CD4-positive, alpha-beta memory T cell (primary cell): ENCODE data around the gene VWDE. TPM values are rescaled to one million over a fixed set of nuclear protein-coding genes. Genes with fewer than 3 reads are reported as not detected.

Source experiments
- CTCF ChIA-PET: fragments of 350-600 bp; sonication (Branson Sonifier 250); formaldehyde crosslinking; loops from one replicate; lab custom pipeline; 2021; ENCODE audit warnings: inconsistent platforms; ENCODE audit not compliant: partially characterized antibody; lab: Charles Lee
- POLR2A ChIA-PET: fragments of 350-600 bp; sonication (Branson Sonifier 250); formaldehyde crosslinking; loops from one replicate; lab custom pipeline; 2021; ENCODE audit not compliant: partially characterized antibody; lab: Charles Lee
- DNase-seq, 5 donors: peaks; one replicate each; pipeline versions ENCODE4 v3.0.0 to v3.0.0-alpha.2; 2020 to 2022; ENCODE audit warnings: mixed read lengths in 1 of 5
- H3K27ac ChIP-seq: one replicate; pipeline ENCODE4 v1.7.0; 2013; ENCODE audit warnings: low read depth, low read length
- H3K27me3 ChIP-seq: 2 replicates; pipeline ENCODE4 v1.7.0; 2013; ENCODE audit warnings: mild to moderate bottlenecking, low read length, moderate library complexity; ENCODE audit not compliant: insufficient read depth
- H3K36me3 ChIP-seq: 2 replicates; pipeline ENCODE4 v1.7.0; 2013; ENCODE audit warnings: mild to moderate bottlenecking, low read length, moderate library complexity; ENCODE audit not compliant: insufficient read depth
- H3K4me1 ChIP-seq: 2 replicates; pipeline ENCODE4 v1.7.0; 2013; ENCODE audit warnings: mild to moderate bottlenecking, low read length, moderate library complexity; ENCODE audit not compliant: insufficient read depth
- H3K4me3 ChIP-seq, 2 donors: one replicate each; pipeline ENCODE4 v1.7.0; 2013; ENCODE audit warnings: low read length in 2 of 2, mild to moderate bottlenecking in 1 of 2
- H3K9me3 ChIP-seq, 2 donors: one replicate each; pipeline ENCODE4 v1.7.0; 2013; ENCODE audit warnings: low read length in 2 of 2, control low read depth in 1 of 2; ENCODE audit not compliant: control insufficient read depth in 1 of 2
- H3K27ac Mint-ChIP-seq, 7 donors: one replicate each; pipeline ENCODE4 v1.8.0; 2020 to 2021; ENCODE audit warnings: mixed read lengths in 7 of 7, mild to moderate bottlenecking in 6 of 7, inconsistent platforms in 3 of 7, moderate library complexity in 3 of 7
- H3K27me3 Mint-ChIP-seq, 2 donors: one replicate each; pipeline ENCODE4 v1.8.0; 2020 to 2021; ENCODE audit warnings: mixed read lengths in 2 of 2
- H3K36me3 Mint-ChIP-seq, 2 donors: one replicate each; pipeline ENCODE4 v1.8.0; 2020 to 2021; ENCODE audit warnings: mixed read lengths in 2 of 2, inconsistent platforms in 1 of 2, mild to moderate bottlenecking in 1 of 2
- H3K4me1 Mint-ChIP-seq, 4 donors: one replicate each; pipeline ENCODE4 v1.8.0; 2020 to 2021; ENCODE audit warnings: mixed read lengths in 4 of 4, mild to moderate bottlenecking in 1 of 4
- H3K4me3 Mint-ChIP-seq, 8 donors: one replicate each; pipeline ENCODE4 v1.8.0; 2020 to 2021; ENCODE audit warnings: mixed read lengths in 8 of 8, mild to moderate bottlenecking in 7 of 8, moderate library complexity in 6 of 8, inconsistent platforms in 3 of 8
- H3K9me3 Mint-ChIP-seq, 8 donors: one replicate each; pipeline ENCODE4 v1.8.0; 2020 to 2021; ENCODE audit warnings: mixed read lengths in 8 of 8, mild to moderate bottlenecking in 5 of 8, inconsistent platforms in 3 of 8, moderate library complexity in 1 of 8
- intact Hi-C: fragments of 100-400 bp; cut with micrococcal nuclease; formaldehyde crosslinking; loops from one replicate; pipeline ENCODE4 v1.15.1; 2023
- polyA plus RNA-seq, 2 donors: library from polyadenylated mRNA; unstranded; fragments of 300-500 nt; fragmentation: Illumina TruSeq; gene quantifications; one replicate each; pipeline ENCODE4 v1.2.3, GENCODE V29; 2021
- total RNA-seq, 2 experiments: library from RNA; stranded (reverse); gene quantifications; one replicate each; pipeline ENCODE4 v1.2.3, GENCODE V29; 2021

Gene VWDE
- total and polyA plus RNA-seq, 4 experiments from 2014 or later, result 0.26 to 9.0 (median 8.9) TPM; not detected in 1

GRCh38 chr7:12328888-12329770 lies 74.5 kb downstream of the VWDE start:
- H3K36me3 Mint-ChIP-seq, result no peaks in the 10 kb centered on the region
- intact Hi-C loops, result no loop called here
- POLR2A ChIA-PET, result no interaction called here

DNA sequence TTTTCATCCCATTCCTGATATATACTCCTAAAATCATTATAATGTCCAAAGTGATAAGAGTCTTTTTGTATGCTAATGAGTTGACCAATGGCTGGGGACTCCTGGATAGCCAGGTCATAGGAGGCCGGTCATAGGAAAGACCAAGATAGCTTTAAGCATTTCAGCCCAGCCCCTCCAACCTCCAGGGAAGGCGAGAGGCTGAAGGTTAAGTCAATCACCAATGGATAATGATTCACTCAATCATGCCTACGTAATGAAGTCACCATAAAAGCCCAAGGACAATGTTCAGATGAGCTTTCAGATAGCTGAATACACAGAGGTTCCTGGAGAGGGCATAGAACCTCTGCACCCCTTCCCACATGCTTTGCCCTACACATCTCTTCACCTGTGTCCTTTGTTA lies 75.7 kb downstream of the VWDE start:
- Mint-ChIP-seq H3K9me3 (no peaks in the 10 kb centered on the region), H3K36me3 (no peaks in the 10 kb centered on the region), H3K27me3 (peaks cover 0 to 2% of the 10 kb centered on the region in 2 donors), H3K4me1 (no peaks in the 10 kb centered on the region), H3K27ac (no peak overlapping the region), H3K4me3 (no peak overlapping the region)
- POLR2A ChIA-PET, result no interaction called here
- Histone ChIP-seq H3K4me1 (no peaks in the 10 kb centered on the region), H3K27me3 (no peaks in the 10 kb centered on the region), H3K27ac (no peak overlapping the region), H3K9me3 (no peaks in the 10 kb centered on the region), H3K36me3 (no peaks in the 10 kb centered on the region), H3K4me3 (no peak overlapping the region)
- CTCF ChIA-PET, result interaction anchor here (0.6 to 1.8 kb wide), 3 partner anchors 8 to 263 kb away, joined by 3 to 4 read pairs (median 3); no protein-coding TSS in a partner anchor
- intact Hi-C loops, result no loop called here
- DNase-seq, result no peak

More at GRCh38 chr7:12328888-12329770, 74.5 kb downstream of the VWDE start:
- H3K9me3 Mint-ChIP-seq, result no peaks in the 10 kb centered on the region
- no peaks in the 10 kb centered on the region for H3K4me1 ChIP-seq
- no peak for DNase-seq
- H3K36me3 ChIP-seq, result no peaks in the 10 kb centered on the region
- no peaks in the 10 kb centered on the region for H3K9me3 ChIP-seq
- H3K27me3 ChIP-seq, result no peaks in the 10 kb centered on the region
- no peak overlapping the region for H3K27ac ChIP-seq
- H3K27me3 Mint-ChIP-seq, result peaks cover 0 to 2% of the 10 kb centered on the region in 2 donors
- CTCF ChIA-PET, result interaction anchor here (1.8 kb wide), 1 partner anchor 9 kb away, joined by 3 read pairs; no protein-coding TSS in a partner anchor
- no peaks in the 10 kb centered on the region for H3K4me1 Mint-ChIP-seq
- H3K4me3 ChIP-seq, result no peak overlapping the region
- H3K27ac Mint-ChIP-seq, result no peak overlapping the region
- H3K4me3 Mint-ChIP-seq, result no peak overlapping the region

DNA sequence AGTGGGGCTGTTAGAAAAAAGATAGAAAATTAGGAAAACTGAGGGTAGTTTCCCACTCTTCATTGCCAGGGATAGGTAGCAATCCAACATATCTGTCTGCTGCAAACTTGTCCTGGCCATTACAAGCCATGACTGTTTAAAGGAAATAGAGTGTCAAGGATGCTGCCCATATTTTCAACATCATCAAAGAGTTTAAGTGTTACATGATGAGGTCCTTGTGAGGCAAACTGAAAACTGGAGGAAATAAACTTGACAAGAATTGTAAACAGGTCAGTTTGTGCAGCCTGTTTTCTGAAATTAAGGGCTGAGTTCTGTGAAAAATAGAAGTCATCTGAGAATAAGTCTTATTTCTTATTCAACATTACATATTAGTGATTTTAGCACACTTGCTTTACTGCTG lies 78.0 kb downstream of the VWDE start:
- H3K27me3 ChIP-seq, result no peaks in the 10 kb centered on the region
- H3K4me3 ChIP-seq, result no peak overlapping the region
- DNase-seq, result no peak
- Mint-ChIP-seq H3K4me1 (no peaks in the 10 kb centered on the region), H3K9me3 (no peaks in the 10 kb centered on the region), H3K27me3 (peaks cover 0 to 1% of the 10 kb centered on the region in 2 donors), H3K4me3 (no peak overlapping the region), H3K36me3 (no peaks in the 10 kb centered on the region), H3K27ac (no peak overlapping the region)
- H3K36me3 ChIP-seq, result no peaks in the 10 kb centered on the region
- CTCF ChIA-PET, result no interaction called here
- intact Hi-C loops, result no loop called here
- H3K9me3 ChIP-seq, result no peaks in the 10 kb centered on the region
- POLR2A ChIA-PET, result no interaction called here
- H3K27ac ChIP-seq, result no peak overlapping the region
- H3K4me1 ChIP-seq, result no peaks in the 10 kb centered on the region

GRCh38 chr7:12323415-12323814 lies 80.2 kb downstream of the VWDE start:
- Histone ChIP-seq H3K4me1 (no peaks in the 10 kb centered on the region), H3K27me3 (no peaks in the 10 kb centered on the region), H3K27ac (no peak overlapping the region), H3K9me3 (no peaks in the 10 kb centered on the region), H3K36me3 (no peaks in the 10 kb centered on the region), H3K4me3 (no peak overlapping the region)
- no peaks in the 10 kb centered on the region for H3K27me3 Mint-ChIP-seq
- no peaks in the 10 kb centered on the region for H3K9me3 Mint-ChIP-seq
- H3K4me3 Mint-ChIP-seq, result no peak overlapping the region
- intact Hi-C loops, result loop anchor here (2.0 to 5.0 kb wide), 2 partner anchors 897 to 951 kb away; no protein-coding TSS in a partner anchor
- H3K36me3 Mint-ChIP-seq, result no peaks in the 10 kb centered on the region
- DNase-seq, result no peak
- ChIA-PET POLR2A (no interaction called here), CTCF (interaction anchor here (0.8 to 2.7 kb wide), 10 partner anchors 8 to 257 kb away, joined by 3 to 63 read pairs (median 3); no protein-coding TSS in a partner anchor)
- H3K4me1 Mint-ChIP-seq, result no peaks in the 10 kb centered on the region
- H3K27ac Mint-ChIP-seq, result no peak overlapping the region

DNA sequence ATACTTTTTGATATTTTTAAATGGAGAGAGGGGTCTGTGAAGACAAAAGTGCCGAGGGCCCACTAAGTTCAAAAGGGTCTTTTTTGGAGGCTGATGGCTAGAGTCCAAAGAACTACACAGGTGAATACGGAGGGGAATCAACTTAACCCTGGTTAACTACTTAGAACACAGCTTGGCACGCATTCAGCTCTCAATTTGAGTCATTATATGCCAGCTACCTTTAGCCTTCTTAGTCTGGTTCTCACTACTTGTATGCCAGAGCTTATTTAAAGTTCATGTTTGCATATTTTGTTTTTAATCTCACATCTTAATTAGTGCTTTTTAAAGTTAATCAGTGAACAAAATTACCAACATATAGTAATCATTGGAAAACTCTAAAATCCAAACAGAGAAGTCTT lies 80.8 kb downstream of the VWDE start:
- no peaks in the 10 kb centered on the region for H3K36me3 ChIP-seq
- H3K4me1 ChIP-seq, result no peaks in the 10 kb centered on the region
- Mint-ChIP-seq H3K4me1 (no peaks in the 10 kb centered on the region), H3K4me3 (no peak overlapping the region), H3K36me3 (no peaks in the 10 kb centered on the region), H3K27ac (no peak overlapping the region), H3K27me3 (no peaks in the 10 kb centered on the region), H3K9me3 (no peaks in the 10 kb centered on the region)
- DNase-seq, result no peak
- no peak overlapping the region for H3K27ac ChIP-seq
- CTCF ChIA-PET, result interaction anchor here (0.7 to 2.7 kb wide), 17 partner anchors 8 to 268 kb away, joined by 3 to 63 read pairs (median 3); partner anchors contain the start of gene TMEM106B
- POLR2A ChIA-PET, result interaction anchor here (1.0 to 1.2 kb wide), 2 partner anchors 65 to 112 kb away, joined by 4 to 11 read pairs; partner anchors contain the start of gene TMEM106B
- no peaks in the 10 kb centered on the region for H3K9me3 ChIP-seq
- intact Hi-C loops, result loop anchor here (1.0 to 5.0 kb wide), 5 partner anchors 112 to 951 kb away; partner anchors contain the start of gene TMEM106B
- H3K27me3 ChIP-seq, result no peaks in the 10 kb centered on the region
- H3K4me3 ChIP-seq, result no peak overlapping the region

- Mint-ChIP-seq H3K9me3 (no peaks in the 10 kb centered on the region), H3K27ac (peak overlapping the region in 1 of 7 donors; percentile 19), H3K4me1 (no peaks in the 10 kb centered on the region), H3K36me3 (no peaks in the 10 kb centered on the region), H3K4me3 (no peak overlapping the region), H3K27me3 (no peaks in the 10 kb centered on the region)
- DNase-seq, result peak in 4 of 5 donors; percentile 38 to 48 (median 42)
- intact Hi-C loops, result loop anchor here (1.0 to 5.0 kb wide), 5 partner anchors 111 to 950 kb away; partner anchors contain the start of gene TMEM106B
- H3K27me3 ChIP-seq, result no peaks in the 10 kb centered on the region
- no peaks in the 10 kb centered on the region for H3K36me3 ChIP-seq
- ChIA-PET CTCF (interaction anchor here (0.5 to 2.7 kb wide), 19 partner anchors 7 to 1568 kb away, joined by 3 to 63 read pairs (median 3); partner anchors contain the start of gene TMEM106B), POLR2A (interaction anchor here (1.0 to 1.2 kb wide), 2 partner anchors 64 to 111 kb away, joined by 4 to 11 read pairs; partner anchors contain the start of gene TMEM106B)
- H3K27ac ChIP-seq, result no peak overlapping the region
- H3K4me3 ChIP-seq, result no peak overlapping the region
- no peaks in the 10 kb centered on the region for H3K9me3 ChIP-seq
- H3K4me1 ChIP-seq, result no peaks in the 10 kb centered on the region
These were observed 81.3 kb downstream of the VWDE start for GRCh38 chr7:12322284-12322902.
